B cell (primary cell): ENCODE data around the gene PEAK1. TPM values are rescaled to one million over a fixed set of nuclear protein-coding genes. Genes with fewer than 3 reads are reported as not detected.

Experiments
- ATAC-seq: fragments of 200-7000 bp; cut with Tn5 transposase; one replicate; pipeline ENCODE4 v1.10.0; 2021; ENCODE audit warnings: low read depth, mild to moderate bottlenecking, moderate number of reproducible peaks, moderate library complexity
- CTCF ChIA-PET: fragments of 350-600 bp; sonication (Branson Sonifier 250); formaldehyde crosslinking; loops from one replicate; lab custom pipeline; 2021; ENCODE audit warnings: antibody characterized with exemption, inconsistent platforms; lab: Charles Lee
- POLR2A ChIA-PET: fragments of 350-600 bp; sonication (Branson Sonifier 250); formaldehyde crosslinking; loops from one replicate; lab custom pipeline; 2021; ENCODE audit warnings: antibody characterized with exemption; lab: Charles Lee
- DNase-seq: peaks from one replicate; pipeline ENCODE4 v3.0.0; 2013
- H2AFZ ChIP-seq: 2 replicates; pipeline ENCODE4 v1.6.1; 2012; ENCODE audit warnings: mild to moderate bottlenecking, low read depth, low read length; ENCODE audit not compliant: insufficient read depth, poor library complexity, severe bottlenecking
- H3K27ac ChIP-seq, 2 donors: 1 replicate in 1 of 2; 2 replicates in 1 of 2; pipeline ENCODE4 v1.5.1; 2012 to 2013; ENCODE audit warnings: low read length in 2 of 2, mild to moderate bottlenecking in 2 of 2, moderate library complexity in 1 of 2
- H3K27me3 ChIP-seq, 4 experiments: fragments of 200-600 bp in 1 of 4; sonication (generic) in 1 of 4; replicated peaks in 1 of 4; 1 replicate in 2 of 4; 2 replicates in 2 of 4; pipeline versions ENCODE4 v1.6.1 to v1.7.0; 2013 to 2016; ENCODE audit warnings: low read length in 3 of 4, mild to moderate bottlenecking in 2 of 4, mixed read lengths in 1 of 4, moderate library complexity in 1 of 4; ENCODE audit not compliant: insufficient read depth in 4 of 4, control insufficient read depth in 3 of 4; ENCODE audit errors: control extremely low read depth in 1 of 4
- H3K36me3 ChIP-seq, 2 experiments: replicated peaks in 1 of 2; 1 replicate in 1 of 2; 2 replicates in 1 of 2; pipeline versions ENCODE4 v1.6.1 to v1.7.1; 2013; ENCODE audit warnings: low read length in 1 of 2; ENCODE audit not compliant: insufficient read depth in 2 of 2, control insufficient read depth in 1 of 2; ENCODE audit errors: control extremely low read depth in 1 of 2, extremely low read depth in 1 of 2
- H3K4me1 ChIP-seq, 2 donors: fragments of 200-600 bp in 1 of 2; sonication (generic) in 1 of 2; 1 replicate in 1 of 2; 2 replicates in 1 of 2; pipeline versions ENCODE4 v1.5.1 to v1.6.1; 2013 to 2017; ENCODE audit warnings: low read length in 2 of 2; ENCODE audit not compliant: control insufficient read depth in 2 of 2, insufficient read depth in 2 of 2
- H3K4me2 ChIP-seq: replicated peaks from 2 replicates; pipeline ENCODE3; 2012; ENCODE audit warnings: mild to moderate bottlenecking, low read depth, low read length; ENCODE audit not compliant: poor library complexity, severe bottlenecking
- H3K4me3 ChIP-seq, 5 experiments: fragments of 200-600 bp in 1 of 5; sonication (generic) in 1 of 5; 1 replicate in 3 of 5; 2 replicates in 2 of 5; pipeline versions ENCODE4 v1.5.1 to v1.7.0; 2011 to 2016; ENCODE audit warnings: low read length in 4 of 5, mild to moderate bottlenecking in 4 of 5, low read depth in 2 of 5, control low read depth in 1 of 5, moderate library complexity in 1 of 5; ENCODE audit not compliant: insufficient read depth in 1 of 5; ENCODE audit errors: control extremely low read depth in 1 of 5, extremely low read depth in 1 of 5
- H3K79me2 ChIP-seq: fragments of 200-600 bp; sonication (generic); one replicate; pipeline ENCODE4 v1.6.0; 2016; ENCODE audit warnings: low read length; ENCODE audit not compliant: control insufficient read depth, insufficient read depth
- H3K9ac ChIP-seq: fragments of 200-600 bp; sonication (generic); 2 replicates; pipeline ENCODE4 v1.6.1; 2017; ENCODE audit warnings: mild to moderate bottlenecking, low read length, moderate library complexity
- H3K9me3 ChIP-seq, 3 donors: one replicate each; pipeline versions ENCODE4 v1.6.1 to v1.7.1; 2013; ENCODE audit warnings: low read length in 2 of 3; ENCODE audit not compliant: control insufficient read depth in 2 of 3, insufficient read depth in 1 of 3; ENCODE audit errors: control extremely low read depth in 1 of 3
- H4K20me1 ChIP-seq: 2 replicates; pipeline ENCODE4 v1.6.0; 2012; ENCODE audit warnings: mild to moderate bottlenecking, low read length; ENCODE audit not compliant: insufficient read depth, control insufficient read depth, poor library complexity, severe bottlenecking
- H3K27ac Mint-ChIP-seq: one replicate; pipeline ENCODE4 v1.8.0; 2021; ENCODE audit warnings: mixed read lengths
- H3K27me3 Mint-ChIP-seq: one replicate; pipeline ENCODE4 v1.8.0; 2021; ENCODE audit warnings: mixed read lengths
- H3K4me1 Mint-ChIP-seq: one replicate; pipeline ENCODE4 v1.8.0; 2021; ENCODE audit warnings: mixed read lengths
- H3K4me3 Mint-ChIP-seq: one replicate; pipeline ENCODE4 v1.8.0; 2021; ENCODE audit warnings: mixed read lengths
- H3K9me3 Mint-ChIP-seq: one replicate; pipeline ENCODE4 v1.8.0; 2022; ENCODE audit warnings: mixed read lengths; ENCODE audit not compliant: insufficient read depth
- EZH2 ChIP-seq: IDR thresholded peaks from 2 replicates; pipeline ENCODE4 v1.6.1; 2012; ENCODE audit warnings: borderline replicate concordance, low read depth, mild to moderate bottlenecking, moderate library complexity, low read length; ENCODE audit not compliant: insufficient read depth, poor library complexity, severe bottlenecking
- WGBS: methylation state at CpG from one replicate; pipeline ENCODE4 v1.1.5; 2013; ENCODE audit warnings: missing lambda C conversion rate; ENCODE audit not compliant: insufficient coverage; 5-methylcytosine and 5-hydroxymethylcytosine counted together
- intact Hi-C: fragments of 100-400 bp; cut with micrococcal nuclease; formaldehyde crosslinking; loops from one replicate; pipeline ENCODE4 v1.10.0; 2022
- polyA plus RNA-seq: library from polyadenylated mRNA; depleted of rRNA; stranded (reverse); fragments of >200 nt; gene quantifications from 2 replicates; pipeline ENCODE4 v1.2.3, GENCODE V29; 2012
- total RNA-seq, 2 donors: library from RNA; stranded (reverse); fragments of 120-200 nt in 1 of 2; gene quantifications; 1 replicate in 1 of 2; 2 replicates in 1 of 2; pipeline versions ENCODE4 v1.2.3 to v1.2.4, GENCODE V29; 2013 to 2022
- TF ChIP-seq, protein P1 (sequence below): fragments of 200-600 bp; IDR thresholded peaks from one replicate; pipeline ENCODE4 v1.8.0; 2022; ENCODE audit warnings: antibody characterized with exemption, mild to moderate bottlenecking

The PEAK1 gene
- total and polyA plus RNA-seq, 2 donors (not counting 1 experiment from before 2014, with no cell fraction given), result 13.4 to 38.0 TPM

DNA sequence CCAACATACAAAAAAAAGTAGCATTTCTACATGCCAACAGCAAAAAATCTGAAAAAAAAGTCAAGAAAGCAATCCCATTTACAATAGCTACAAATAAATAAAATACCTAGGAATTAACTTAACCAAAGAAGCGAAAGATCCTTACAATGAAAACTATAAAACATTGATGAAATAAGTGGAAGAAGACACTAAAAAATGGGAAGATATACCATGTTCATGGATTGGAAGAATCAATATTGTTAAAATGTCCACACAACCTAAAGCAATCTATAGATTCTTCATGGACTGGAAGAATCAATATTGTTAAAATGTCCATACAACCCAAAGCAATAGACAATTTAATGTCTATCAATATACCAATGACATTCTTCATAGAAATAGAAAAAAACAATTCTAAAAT is 21.0 kb downstream of the PEAK1 start:
- WGBS, result no CpG with 5 or more reads among the region's 1 CpG
- Histone ChIP-seq H2AFZ (no peak overlapping the region), H3K4me3 (no peak overlapping the region), H3K9ac (no peak overlapping the region), H3K4me1 (peaks cover 0 to 3% of the 10 kb centered on the region in 2 donors), H3K36me3 (no peaks in the 10 kb centered on the region), H4K20me1 (peaks cover 20% of the 10 kb centered on the region), H3K27me3 (no peaks in the 10 kb centered on the region), H3K9me3 (peaks cover 4 to 29% (median 6%) of the 10 kb centered on the region in 3 donors), H3K27ac (no peak overlapping the region), H3K79me2 (peaks cover 85% of the 10 kb centered on the region), H3K4me2 (no peak overlapping the region)
- CTCF ChIA-PET, result no interaction called here
- peaks cover 10% of the 10 kb centered on the region for H3K9me3 Mint-ChIP-seq
- TF ChIP-seq, protein P1, sequence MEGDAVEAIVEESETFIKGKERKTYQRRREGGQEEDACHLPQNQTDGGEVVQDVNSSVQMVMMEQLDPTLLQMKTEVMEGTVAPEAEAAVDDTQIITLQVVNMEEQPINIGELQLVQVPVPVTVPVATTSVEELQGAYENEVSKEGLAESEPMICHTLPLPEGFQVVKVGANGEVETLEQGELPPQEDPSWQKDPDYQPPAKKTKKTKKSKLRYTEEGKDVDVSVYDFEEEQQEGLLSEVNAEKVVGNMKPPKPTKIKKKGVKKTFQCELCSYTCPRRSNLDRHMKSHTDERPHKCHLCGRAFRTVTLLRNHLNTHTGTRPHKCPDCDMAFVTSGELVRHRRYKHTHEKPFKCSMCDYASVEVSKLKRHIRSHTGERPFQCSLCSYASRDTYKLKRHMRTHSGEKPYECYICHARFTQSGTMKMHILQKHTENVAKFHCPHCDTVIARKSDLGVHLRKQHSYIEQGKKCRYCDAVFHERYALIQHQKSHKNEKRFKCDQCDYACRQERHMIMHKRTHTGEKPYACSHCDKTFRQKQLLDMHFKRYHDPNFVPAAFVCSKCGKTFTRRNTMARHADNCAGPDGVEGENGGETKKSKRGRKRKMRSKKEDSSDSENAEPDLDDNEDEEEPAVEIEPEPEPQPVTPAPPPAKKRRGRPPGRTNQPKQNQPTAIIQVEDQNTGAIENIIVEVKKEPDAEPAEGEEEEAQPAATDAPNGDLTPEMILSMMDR, result no peak
- TF ChIP-seq EZH2, result no peak
- POLR2A ChIA-PET, result interaction anchor here (1.6 kb wide), 1 partner anchor 10 kb away, joined by 5 read pairs; no protein-coding TSS in a partner anchor
- H3K4me3 Mint-ChIP-seq, result no peak overlapping the region
- H3K27me3 Mint-ChIP-seq, result no peaks in the 10 kb centered on the region
- DNase-seq (no peak), ATAC-seq (no peak)
- no peak overlapping the region for H3K27ac Mint-ChIP-seq
- peaks cover 8% of the 10 kb centered on the region for H3K4me1 Mint-ChIP-seq
- intact Hi-C loops, result no loop called here

DNA sequence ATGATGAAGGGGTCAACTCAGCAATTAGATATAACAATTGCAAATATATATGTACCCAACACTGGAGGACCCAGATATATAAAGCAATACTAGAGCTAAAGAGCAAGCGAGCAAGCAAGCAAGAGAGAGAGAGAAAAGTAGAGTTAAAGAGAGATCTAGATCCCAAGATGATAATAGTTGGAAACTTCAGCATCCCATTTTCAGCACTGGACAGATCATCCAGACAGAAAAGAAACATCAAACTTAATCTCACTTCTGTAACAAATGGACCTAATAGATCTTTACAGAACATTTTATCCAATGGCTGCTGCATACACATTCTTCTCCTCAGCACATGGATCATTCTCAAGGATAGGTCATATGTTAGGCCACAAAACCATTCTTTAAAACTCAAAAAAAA is 23.2 kb downstream of the PEAK1 start:
- H3K4me3 ChIP-seq, result no peak overlapping the region
- no peaks in the 10 kb centered on the region for H3K4me1 ChIP-seq
- ATAC-seq, result no peak
- H3K4me2 ChIP-seq, result no peak overlapping the region
- H3K27ac Mint-ChIP-seq, result no peak overlapping the region
- H3K27me3 ChIP-seq, result no peaks in the 10 kb centered on the region
- POLR2A ChIA-PET, result interaction anchor here (1.0 kb wide), 1 partner anchor 12 kb away, joined by 3 read pairs; no protein-coding TSS in a partner anchor
- CTCF ChIA-PET, result no interaction called here
- H3K9me3 Mint-ChIP-seq, result peaks cover 10% of the 10 kb centered on the region
- H3K36me3 ChIP-seq, result no peaks in the 10 kb centered on the region
- WGBS, result no CpG with 5 or more reads among the region's 1 CpG
- H3K4me3 Mint-ChIP-seq, result no peak overlapping the region
- TF ChIP-seq, protein P1, result no peak
- TF ChIP-seq EZH2, result no peak
- no peak overlapping the region for H3K27ac ChIP-seq
- H3K79me2 ChIP-seq, result peaks cover 97% of the 10 kb centered on the region
- H3K9me3 ChIP-seq, result peaks cover 4 to 29% (median 8%) of the 10 kb centered on the region in 3 donors
- no peak overlapping the region for H2AFZ ChIP-seq
- peaks cover 41% of the 10 kb centered on the region for H4K20me1 ChIP-seq
- H3K27me3 Mint-ChIP-seq, result no peaks in the 10 kb centered on the region
- DNase-seq, result no peak
- intact Hi-C loops, result no loop called here
- H3K9ac ChIP-seq, result no peak overlapping the region
- peaks cover 4% of the 10 kb centered on the region for H3K4me1 Mint-ChIP-seq
